GM18870 (cell line): ENCODE measurements around the gene SDHA.

Experiments used
- ATAC-seq: cut with Tn5 transposase; IDR thresholded peaks from one replicate; pipeline ENCODE4 v1.9.1; 2021; ENCODE audit warnings: moderate library complexity; ENCODE audit not compliant: unreplicated experiment

The SDHA gene

DNA sequence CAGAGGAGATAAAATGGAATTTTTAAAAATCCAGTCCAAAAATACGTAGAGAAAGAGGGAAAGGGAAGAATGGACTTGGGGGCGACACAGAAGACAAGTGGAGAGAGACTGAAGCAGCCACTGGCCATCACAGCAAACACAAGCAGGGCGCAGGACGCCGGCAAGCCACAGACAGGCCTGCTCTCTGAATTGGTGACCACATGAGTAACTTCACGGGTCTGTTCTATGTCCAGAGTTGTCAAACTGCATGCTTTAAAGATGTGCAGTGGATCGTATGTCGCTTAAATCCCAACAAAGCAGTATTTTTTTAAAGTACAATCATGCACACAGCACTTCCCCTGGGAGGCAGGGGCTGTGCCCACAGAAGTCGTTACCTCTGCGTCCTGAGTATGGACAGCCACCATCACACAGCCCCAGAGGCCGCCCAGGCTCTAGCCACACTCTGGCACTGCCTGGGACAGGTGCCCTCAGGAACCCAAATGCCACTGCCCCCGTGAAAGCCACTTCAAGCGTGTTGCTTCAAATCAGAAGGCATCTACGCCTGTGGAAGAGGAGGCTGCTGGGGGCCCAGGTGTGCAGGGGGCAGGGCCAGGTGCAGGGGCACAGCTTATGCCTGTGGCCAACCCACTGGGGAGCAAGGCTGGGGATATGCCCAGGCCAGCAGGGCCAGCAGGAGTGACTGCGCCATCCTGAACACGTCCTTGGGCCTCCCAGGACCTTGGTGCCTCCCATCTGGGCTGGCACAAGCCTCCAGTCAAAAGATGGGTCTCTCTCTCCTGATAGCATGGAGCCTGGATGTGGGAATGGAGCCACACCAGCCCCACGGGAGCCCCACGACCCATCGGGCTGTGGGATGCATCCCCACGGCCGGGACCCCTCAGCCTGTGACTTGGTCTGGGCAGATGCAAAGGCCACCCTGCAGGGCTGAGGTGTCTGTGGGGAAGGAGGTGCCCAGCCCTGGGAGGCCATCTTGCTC is 32.7 kb upstream of the SDHA start:
- ATAC-seq: no peak

DNA sequence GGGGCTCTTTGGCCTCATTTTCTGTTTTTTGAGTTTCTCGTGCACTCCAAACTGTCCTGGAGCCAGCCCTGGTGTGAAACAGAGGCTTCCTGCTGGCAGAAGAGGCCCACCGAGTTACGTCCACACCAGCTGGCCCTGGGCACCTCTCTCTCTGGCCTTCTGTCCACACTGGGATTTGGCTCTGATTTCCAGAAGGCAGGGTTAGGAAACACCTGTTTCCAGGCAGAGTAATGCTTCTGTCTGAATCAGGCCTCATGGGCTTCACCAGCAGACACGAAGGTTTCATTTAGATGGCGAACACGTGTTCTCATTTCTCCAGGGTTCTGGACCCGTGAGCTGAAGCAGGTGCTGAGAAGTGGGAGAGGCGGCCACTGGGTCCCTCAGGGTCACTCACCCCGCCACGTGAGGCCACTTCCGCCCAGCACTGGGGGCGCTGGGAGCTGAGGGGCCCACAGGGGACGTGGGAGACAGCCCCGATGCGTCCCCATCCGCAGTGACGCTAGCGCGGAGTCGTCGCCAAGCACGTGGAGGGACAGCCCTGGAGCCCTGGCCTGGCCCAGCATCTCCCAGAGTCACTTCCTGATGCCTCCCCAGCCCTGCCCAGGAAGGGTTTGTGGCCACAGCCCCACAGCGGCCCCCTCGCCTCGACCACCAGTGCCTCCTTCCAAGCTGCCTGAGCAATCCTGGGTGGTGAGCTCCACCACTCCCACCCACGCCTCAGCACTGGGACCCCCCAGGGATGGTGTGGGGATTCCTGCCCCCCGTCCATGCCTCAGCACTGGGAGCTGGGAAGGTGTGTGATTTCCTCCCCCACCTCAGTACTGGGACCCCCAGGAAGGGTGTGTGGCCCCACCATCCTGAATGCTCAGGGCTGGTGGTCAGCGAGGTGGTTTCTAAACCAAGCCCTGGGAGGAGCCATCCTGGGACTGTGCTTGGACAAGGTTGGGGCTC is 31.8 kb upstream of the SDHA start:
- no peak for ATAC-seq

DNA sequence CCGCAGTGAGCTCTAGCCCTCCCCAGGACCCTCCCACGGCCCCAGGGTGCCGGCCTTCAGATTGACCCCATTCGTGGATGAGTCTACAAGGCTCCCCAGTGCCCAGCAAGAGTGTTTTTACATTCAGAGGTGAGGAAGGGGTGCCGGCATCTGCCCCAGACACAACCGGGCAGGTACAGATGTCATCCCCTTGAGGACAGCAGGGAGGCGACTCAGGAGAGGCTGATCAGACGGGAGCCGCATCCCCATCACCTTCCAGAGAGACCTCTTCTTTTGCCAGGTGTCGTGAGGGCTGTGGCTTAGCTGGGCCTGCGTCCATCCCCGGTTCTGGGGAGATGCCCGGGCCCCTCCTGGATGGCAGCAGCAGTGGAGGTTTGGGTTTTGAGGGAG is 31.1 kb upstream of the SDHA start:
- no peak for ATAC-seq

DNA sequence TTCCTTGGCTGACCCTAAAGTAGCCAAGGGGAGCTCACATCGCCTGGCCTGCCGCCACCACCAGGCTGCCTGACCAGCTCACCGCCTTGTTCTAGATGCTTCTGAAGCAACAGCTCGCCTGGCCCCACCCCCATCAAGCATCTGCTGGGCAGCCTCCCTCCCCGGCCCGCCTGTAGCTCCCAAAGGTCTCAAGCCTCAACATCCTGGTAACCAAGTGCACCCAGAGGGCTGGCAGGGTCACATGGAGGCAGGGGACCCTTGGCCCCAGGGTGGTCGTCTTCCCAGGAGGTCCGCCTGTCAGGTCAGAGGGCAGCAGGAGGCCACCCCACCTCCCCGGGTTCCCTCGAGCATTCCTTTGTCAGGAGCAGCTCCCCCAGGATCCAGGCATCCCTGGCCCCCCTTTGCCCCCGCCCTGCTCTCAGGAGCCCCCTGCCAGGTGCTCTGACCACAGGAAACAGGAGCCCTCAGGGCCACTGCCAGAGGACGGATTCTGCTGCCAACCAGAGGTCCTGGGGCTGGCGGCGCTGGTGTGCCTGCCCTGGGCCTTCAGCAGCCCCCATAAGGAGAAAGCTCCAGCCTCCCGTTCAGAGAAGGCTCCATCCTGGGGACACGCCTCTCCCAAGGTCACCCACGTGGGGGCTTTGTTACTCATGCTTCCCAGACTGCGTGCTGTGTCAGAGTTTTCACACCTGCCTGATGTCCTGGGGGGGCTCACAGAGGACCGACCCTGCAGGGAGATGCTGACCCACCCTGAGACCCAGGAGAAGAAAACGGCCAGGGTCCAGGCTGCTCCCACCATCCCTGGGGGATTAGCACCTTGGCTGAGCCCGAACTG is 30.3 kb upstream of the SDHA start:
- ATAC-seq: no peak

DNA sequence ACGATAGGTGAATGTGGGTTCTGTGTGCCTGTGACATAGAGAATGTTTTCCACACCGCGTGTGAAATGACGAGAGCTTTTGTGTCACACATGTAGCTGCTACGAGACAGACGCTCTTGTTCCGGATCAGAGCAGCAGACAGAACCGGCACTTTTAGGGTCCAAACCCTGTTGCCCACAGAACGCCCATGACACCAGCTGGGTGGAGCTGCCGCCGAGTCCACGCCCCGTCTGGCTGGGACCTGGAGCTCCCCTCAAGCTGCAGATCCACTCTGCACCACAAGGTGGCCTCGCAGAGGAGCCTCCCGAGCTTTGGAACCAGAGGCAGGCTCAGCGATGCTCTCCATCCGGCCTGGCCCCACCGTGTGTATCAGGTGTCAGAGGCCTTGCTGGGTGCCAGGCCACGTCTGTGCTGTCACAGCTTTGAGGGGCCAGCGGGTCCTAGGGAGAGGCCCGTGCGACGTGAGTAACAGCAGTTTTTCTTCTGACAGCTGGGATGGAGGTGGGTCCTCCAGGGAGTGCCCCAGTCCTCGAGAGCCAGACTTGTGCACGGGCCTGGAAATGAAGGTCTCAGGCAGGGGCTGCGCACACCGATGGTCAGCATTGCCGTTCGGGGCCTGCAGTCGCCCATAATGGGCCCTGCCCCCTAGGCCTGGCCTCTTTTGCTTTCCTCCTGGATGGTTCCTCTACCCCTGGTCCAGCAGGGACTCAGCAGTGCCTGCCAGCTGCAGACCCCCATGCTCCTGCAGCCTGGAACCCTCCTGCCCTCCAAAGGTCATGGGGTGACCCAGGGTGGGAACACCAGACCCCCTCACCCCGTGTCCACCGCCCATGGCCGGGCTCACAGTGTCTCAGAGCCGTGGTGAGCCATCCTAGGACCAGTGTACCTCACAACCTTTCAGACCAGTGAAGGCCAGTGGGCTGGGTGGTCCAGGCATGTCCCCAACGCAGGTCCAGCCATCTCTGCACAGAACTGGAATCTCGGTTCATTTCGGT is 29.3 kb upstream of the SDHA start:
- peak; percentile 86 for ATAC-seq

DNA sequence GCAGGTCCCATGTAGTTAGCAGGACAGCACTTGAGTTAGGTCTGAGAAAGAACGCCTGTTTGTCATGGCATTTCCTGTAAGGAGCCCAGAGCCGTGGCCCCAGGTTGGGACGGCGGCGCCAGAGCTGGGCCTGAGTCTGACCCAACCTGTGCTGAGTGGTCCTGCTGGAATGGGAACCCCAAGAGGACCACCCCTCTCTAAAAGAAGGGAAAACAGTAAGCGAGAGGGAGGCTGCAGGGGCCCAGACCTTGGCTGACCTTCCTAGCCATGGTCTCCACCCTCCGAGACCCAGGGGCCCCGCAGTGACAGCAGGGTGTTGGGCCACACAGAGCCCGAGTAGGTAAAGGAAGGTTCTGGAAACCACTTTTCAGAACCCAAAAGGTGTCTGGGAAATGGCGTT is 28.6 kb upstream of the SDHA start:
- ATAC-seq: no peak

DNA sequence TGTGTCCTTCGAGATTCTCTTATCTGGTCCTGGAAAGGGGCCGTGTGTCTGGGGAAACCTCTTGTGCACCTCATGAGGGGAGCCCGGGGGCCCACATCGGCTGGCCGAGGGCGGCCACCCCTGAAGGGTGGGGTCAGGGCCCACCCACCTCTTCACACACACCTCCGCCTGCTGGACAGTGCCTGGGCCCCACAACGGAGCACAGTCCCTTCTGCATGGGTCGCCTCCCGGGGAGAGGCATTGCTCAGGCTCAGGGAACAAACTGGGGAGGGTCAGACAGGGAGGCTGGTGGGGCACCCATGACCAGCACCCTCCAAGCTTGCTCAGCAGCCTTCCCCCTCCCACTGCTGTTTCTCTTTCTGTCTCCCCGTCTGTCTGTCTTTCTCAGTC is 28.1 kb upstream of the SDHA start:
- ATAC-seq: no peak

DNA sequence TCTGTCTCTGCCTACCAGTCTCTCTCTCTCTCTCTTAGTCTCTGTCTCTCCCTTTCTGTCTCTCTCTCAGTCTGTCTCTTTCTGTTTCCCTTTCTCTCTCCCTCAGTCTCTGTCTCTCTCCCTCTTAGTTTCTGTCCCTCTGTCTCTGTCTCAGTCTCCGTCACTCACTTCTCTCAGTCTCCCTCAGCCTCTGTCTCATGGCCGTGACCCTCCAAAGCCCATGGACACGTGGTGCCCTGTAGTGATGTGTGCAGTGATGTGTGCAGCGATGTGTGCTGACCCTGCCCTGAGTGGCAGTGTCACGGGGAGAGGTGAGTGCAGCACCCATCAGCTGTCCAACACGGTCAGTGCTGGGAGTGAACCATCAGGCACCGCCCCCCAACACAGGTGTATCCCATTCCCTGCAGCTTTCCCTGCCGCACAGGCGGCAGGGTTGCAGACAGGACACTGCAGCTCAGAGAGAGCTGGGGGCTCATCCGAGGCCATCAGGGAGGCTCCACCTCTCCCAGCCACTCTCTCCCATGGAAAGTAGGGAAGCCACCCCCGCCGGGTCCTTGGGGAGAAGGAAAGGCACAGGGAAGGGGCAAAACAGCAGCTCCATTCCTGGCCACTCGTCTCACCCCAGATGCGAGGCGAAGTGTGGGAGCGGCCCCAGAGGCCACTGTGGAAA is 27.6 kb upstream of the SDHA start:
- peak; percentile 57 for ATAC-seq

DNA sequence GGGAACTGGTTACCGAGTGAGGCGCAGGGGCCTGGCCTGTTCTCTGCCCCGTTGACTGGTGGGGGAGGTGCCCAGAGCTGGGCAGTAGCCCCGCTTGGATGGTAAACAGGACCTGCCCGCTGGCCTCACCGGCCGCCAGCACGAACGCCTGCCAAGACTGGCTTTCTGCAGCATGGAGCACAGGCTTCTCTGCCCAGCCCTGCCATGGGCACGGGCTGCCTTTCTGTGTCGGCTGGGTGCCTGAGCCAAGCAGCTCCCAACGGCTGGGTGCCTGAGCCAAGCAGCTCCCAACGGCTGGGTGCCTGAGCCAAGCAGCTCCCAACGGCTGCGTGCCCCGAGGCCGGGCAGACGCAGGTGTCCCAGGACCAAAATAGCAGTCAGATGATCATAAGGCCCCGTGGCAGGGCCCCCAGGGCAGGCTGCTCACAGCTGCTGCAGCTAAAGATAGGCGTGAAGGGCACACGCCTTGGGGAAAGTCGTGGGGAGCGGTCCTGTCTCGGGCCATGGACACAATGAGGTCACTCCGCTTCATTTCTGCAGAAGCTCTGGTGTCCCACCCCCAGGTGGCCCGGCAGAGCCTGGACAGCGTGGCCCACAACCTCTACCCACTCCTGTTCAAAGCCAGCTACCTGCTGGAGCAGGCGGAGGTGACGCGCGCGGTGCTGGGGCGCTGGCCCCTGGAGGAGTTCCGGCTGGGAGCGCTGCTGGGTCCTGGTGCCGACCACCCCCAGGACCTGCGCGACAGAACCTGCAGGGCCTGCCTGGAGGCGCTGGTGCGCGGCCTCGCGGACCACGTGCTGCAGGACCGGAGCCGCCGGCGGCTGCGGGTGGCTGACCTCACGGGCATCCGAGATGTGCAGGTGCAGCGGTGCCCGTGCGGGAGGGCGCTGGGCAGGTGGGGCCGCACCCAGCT is 26.8 kb upstream of the SDHA start, which contains the start of gene LRRC14B:
Gene LRRC14B (plus strand): TSS at position 460 of the 913 bp plus-strand sequence. CDS start 44 bp downstream, at position 504.
- ATAC-seq: no peak

DNA sequence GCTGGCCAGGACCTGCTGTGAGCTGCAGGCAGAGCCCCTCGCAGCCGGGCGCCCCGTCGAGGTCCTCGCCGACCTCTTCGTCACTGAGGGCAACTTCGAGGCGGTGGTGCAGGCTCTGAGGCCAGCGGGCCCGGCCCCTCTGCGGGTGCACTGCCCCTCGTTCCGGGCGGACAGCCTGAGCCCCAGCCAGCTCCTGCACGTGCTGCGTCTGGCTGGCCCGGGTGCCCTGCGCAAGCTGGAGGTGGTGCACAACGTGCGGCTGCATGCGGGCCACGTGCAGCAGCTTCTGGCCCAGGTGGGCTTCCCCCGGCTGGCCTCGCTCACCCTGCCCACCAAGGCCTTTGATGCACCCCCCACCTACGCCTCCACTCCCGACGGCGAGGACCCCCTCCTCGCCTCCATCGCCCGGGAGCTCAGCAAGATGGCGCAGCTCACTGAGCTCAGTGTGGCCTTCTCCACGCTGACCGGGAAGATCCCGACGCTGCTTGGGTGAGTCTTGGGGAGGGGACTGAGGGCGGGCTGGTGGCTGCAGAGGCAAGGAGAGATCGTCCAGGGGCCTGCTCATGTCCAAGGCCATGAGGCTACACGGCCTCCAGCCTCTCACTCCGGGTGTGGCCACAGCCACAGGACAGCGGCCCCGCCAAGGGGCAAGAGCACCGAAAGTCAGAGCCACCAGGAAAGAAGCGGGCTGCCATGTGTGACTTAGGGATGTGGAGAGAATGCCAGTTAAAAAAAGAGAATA is 26.0 kb upstream of the SDHA start:
- no peak for ATAC-seq

DNA sequence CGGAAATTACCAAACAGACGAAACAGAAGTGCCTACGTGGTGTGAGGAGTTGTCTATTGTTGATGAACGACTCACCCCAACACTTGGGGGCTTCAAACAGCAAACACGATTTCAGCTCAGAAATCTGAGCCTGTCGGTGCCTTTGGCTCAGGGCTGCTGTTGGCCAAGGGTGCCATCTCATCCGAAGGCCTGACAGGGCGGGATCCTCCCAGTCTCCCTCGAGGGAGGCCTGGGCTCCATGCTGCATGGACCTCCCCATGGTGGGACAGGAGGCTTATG is 25.5 kb upstream of the SDHA start:
- no peak for ATAC-seq

DNA sequence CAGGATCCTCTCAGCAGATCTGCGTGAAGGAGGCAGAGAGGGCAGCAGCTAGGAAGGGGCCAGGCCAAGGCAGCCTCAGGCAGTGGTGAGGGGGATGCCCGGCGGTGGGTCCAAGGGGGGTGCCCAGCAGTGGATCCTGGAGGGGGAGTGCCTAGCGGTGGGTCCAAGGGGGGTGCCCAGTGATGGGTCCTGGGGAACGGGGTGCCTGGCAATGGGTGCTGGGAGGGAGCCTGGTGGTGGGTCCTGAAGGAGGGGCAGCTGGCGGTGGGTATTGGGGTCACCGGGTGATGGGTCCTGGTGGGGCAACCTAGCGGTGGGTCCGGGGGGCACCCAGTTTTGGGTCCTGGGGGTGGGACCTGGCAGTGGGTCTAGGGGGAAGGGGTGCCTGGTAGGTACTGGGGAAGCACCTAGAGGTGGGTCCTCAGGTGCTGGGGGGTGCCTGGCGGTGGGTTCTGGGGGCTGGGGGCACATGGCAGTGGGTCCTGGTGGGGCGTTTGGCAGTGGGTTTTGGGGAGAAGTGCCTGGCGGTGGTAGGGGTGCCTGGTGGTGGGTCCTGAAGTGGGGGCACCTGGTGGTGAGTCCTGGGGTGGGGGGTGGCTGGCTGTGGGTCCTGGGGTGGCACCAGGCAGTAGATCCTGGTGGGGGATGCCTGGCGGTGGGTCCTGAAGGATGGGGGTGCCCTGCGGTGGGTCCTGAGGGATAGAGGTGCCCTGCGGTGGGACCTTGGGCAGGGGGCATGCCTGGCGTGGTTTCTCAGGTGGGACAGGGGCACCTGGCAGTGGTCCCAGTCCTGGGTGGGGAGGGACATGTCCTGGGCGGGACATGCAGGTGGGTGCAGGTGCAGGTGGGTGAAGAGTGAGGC is 24.9 kb upstream of the SDHA start:
- ATAC-seq: no peak

DNA sequence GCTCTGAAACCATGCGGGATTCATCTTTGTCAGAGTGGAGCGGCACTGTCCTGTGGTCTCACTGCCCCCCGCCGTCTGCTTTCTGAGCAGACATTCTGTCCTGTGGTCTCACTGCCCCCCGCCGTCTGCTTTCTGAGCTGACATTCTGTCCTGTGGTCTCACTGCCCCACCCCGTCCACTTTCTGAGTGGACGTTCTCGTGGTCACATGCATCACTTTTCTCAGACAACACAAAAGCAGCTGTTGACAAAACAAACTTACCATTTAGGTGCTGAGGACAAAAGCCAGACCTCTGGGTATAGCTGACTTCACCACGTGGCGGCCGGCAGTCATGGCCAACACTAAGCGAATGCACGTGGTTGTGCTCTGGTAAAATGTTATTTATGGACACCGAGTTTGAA is 24.0 kb upstream of the SDHA start:
- ATAC-seq: no peak

DNA sequence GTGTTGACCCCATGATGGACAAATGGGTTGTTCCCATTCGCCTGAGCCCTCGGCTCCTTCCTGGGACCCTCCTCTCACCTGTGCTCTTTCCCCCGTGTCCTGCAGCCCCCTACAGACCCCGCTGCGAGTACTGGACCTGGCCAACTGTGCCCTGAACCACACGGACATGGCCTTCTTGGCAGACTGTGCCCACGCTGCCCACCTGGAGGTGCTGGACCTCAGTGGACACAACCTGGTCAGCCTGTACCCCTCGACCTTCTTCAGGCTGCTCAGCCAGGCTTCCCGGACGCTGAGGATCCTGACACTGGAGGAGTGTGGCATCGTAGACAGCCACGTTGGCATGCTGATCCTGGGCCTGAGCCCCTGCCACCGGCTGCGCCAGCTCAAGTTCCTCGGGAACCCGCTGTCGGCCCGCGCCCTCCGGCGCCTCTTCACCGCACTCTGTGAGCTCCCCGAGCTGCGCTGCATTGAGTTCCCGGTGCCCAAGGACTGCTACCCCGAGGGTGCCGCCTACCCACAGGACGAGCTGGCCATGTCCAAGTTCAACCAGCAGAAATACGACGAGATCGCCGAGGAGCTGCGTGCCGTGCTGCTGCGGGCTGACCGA is 23.4 kb upstream of the SDHA start:
- no peak for ATAC-seq

DNA sequence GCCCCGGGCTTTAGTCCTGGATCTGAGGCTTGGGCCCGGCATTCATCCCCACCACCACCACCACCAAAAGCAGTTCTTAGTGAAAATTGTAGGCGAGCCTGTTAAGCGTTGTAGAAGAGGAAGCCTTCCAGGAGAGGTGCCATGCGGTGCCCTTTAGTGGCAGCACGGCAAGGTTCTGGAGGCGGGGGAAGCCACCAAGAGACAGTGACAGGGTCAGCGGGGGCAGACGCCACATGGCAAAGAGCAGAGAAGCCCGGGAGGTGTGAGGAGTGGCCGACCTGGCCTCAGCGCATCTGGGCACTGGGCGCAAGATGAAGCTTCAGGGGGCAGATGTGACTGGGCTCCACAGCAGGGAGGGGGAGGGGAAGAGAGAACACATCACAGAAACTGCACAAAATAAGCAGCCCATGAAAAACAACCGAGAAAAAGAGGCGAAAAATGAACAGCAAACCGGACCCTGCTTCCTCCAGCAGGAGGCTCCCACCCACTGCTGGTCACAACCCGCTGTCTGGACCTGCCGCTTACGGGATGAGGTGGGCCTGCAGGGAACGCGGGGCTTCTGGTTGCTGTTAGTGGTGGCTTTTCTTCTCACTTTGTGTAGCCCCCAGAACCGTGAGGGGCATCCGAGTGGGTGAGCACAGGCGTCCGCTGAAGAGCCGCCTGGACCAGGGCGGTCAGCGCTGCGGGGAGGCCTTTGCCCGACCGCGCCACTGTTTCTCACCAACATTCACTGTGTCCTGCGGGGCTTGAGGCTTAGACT is 22.5 kb upstream of the SDHA start:
- no peak for ATAC-seq
